Measurements from ENCODE around the gene RBCK1. TPM values are rescaled to one million over a fixed set of nuclear protein-coding genes. Genes with fewer than 3 reads are reported as not detected.
"Not testable (repeated sequence)": the region's sequence is repeated elsewhere in the genome, so short reads cannot be mapped to it uniquely, and the experiment has no call there.

Gene RBCK1
- total RNA-seq, 4 donors from 2014 or later: 50.9 to 111 (median 82.1) TPM

GRCh38 chr20:387520-387919, 20.6 kb upstream of the RBCK1 start:
- 96 to 100% methylated on average over 3 of the region's 3 CpGs for WGBS, 2 donors (ENCODE audit: low coverage in 1 of 2)
- H3K36me3 ChIP-seq: peaks cover 0 to 43% of the 10 kb centered on the region in 2 donors
- H3K27ac ChIP-seq: no peak overlapping the region
- peaks cover 0 to under 1% (median 0%) of the 10 kb centered on the region in 3 donors for H3K4me1 ChIP-seq
- H3K9me3 ChIP-seq: no peaks in the 10 kb centered on the region
- H3K27me3 ChIP-seq: no peaks in the 10 kb centered on the region
- no peak for ATAC-seq
- H3K4me3 ChIP-seq: no peak overlapping the region
- TF ChIP-seq POLR2A (IDR thresholded peaks at IDR 0.05): no peak
- TF ChIP-seq CTCF (IDR thresholded peaks at IDR 0.05): no peak
- no peak for TF ChIP-seq EP300 (IDR thresholded peaks at IDR 0.05)
- TF ChIP-seq POLR2AphosphoS5 (IDR thresholded peaks at IDR 0.05): no peak

GRCh38 chr20:388034-388994, 19.8 kb upstream of the RBCK1 start:
- no peak overlapping the region for H3K4me3 ChIP-seq
- no peak for TF ChIP-seq CTCF (IDR thresholded peaks at IDR 0.05)
- WGBS, 2 donors (ENCODE audit: low coverage in 1 of 2): 77 to 79% methylated on average over 7 to 13 of the region's 21 CpGs
- no peaks in the 10 kb centered on the region for H3K27me3 ChIP-seq
- no peaks in the 10 kb centered on the region for H3K4me1 ChIP-seq
- H3K36me3 ChIP-seq: peaks cover 0 to 51% of the 10 kb centered on the region in 2 donors
- H3K27ac ChIP-seq: no peak overlapping the region
- ATAC-seq: no peak
- H3K9me3 ChIP-seq: no peaks in the 10 kb centered on the region

- TF ChIP-seq EP300 (IDR thresholded peaks at IDR 0.05): no peak
- TF ChIP-seq CTCF (IDR thresholded peaks at IDR 0.05): no peak
- TF ChIP-seq POLR2A (IDR thresholded peaks at IDR 0.05): no peak
- TF ChIP-seq POLR2AphosphoS5 (IDR thresholded peaks at IDR 0.05): no peak
- WGBS, 2 donors (ENCODE audit: low coverage in 1 of 2): 83 to 86% methylated on average over 2 of the region's 6 CpGs
- no peak for ATAC-seq
- no peak overlapping the region for H3K4me3 ChIP-seq
- H3K4me1 ChIP-seq: no peaks in the 10 kb centered on the region
- H3K27me3 ChIP-seq: no peaks in the 10 kb centered on the region
- H3K36me3 ChIP-seq: peaks cover 0 to 54% of the 10 kb centered on the region in 2 donors
- H3K27ac ChIP-seq: no peak overlapping the region
- no peaks in the 10 kb centered on the region for H3K9me3 ChIP-seq
Observed at GRCh38 chr20:389220-389619, 18.9 kb upstream of the RBCK1 start.

GRCh38 chr20:391041-391711, 16.9 kb upstream of the RBCK1 start:
- no peaks in the 10 kb centered on the region for H3K9me3 ChIP-seq
- WGBS, 2 donors (ENCODE audit: low coverage in 1 of 2): 78 to 100% methylated on average over 3 to 6 of the region's 29 CpGs
- H3K27ac ChIP-seq: no peak overlapping the region
- ATAC-seq: no peak
- no peaks in the 10 kb centered on the region for H3K4me1 ChIP-seq
- H3K4me3 ChIP-seq: no peak overlapping the region
- no peaks in the 10 kb centered on the region for H3K27me3 ChIP-seq
- TF ChIP-seq POLR2AphosphoS5 (IDR thresholded peaks at IDR 0.05) (no peak), POLR2A (IDR thresholded peaks at IDR 0.05) (no peak), EP300 (IDR thresholded peaks at IDR 0.05) (no peak), CTCF (IDR thresholded peaks at IDR 0.05) (no peak)
- peaks cover 0 to 74% of the 10 kb centered on the region in 2 donors for H3K36me3 ChIP-seq

GRCh38 chr20:393296-393695, 14.8 kb upstream of the RBCK1 start:
- not testable (repeated sequence) for H3K4me1 ChIP-seq, H3K27me3 ChIP-seq, H3K4me3 ChIP-seq, H3K27ac ChIP-seq, H3K9me3 ChIP-seq, ATAC-seq
- H3K36me3 ChIP-seq: peaks cover 0 to 81% of the 10 kb centered on the region in 2 donors
- 100% methylated on average over 1 of the region's 2 CpGs; no CpG with 5 or more reads in 1 of the 2 donors for WGBS, 2 donors (ENCODE audit: low coverage in 1 of 2)
